Choroid plexus epithelial cell (primary cell): ENCODE data around the gene KCTD16.
A peak's percentile ranks its signal among the peaks of the same experiment; 100 is the strongest.

ENCODE experiments used
- DNase-seq: peaks from one replicate; pipeline ENCODE4 v3.0.0-alpha.2; 2010; ENCODE audit warnings: low read depth
- H3K4me3 ChIP-seq: 2 replicates; pipeline ENCODE4 v1.5.1; 2011; ENCODE audit warnings: low read depth, mild to moderate bottlenecking, control low read depth, low read length, moderate library complexity
- CTCF ChIP-seq: conservative IDR thresholded peaks from 2 replicates; pipeline ENCODE4 v1.5.1; 2011; ENCODE audit warnings: low read depth, mild to moderate bottlenecking, control low read depth, inconsistent platforms, low read length, moderate library complexity

The KCTD16 gene

DNA sequence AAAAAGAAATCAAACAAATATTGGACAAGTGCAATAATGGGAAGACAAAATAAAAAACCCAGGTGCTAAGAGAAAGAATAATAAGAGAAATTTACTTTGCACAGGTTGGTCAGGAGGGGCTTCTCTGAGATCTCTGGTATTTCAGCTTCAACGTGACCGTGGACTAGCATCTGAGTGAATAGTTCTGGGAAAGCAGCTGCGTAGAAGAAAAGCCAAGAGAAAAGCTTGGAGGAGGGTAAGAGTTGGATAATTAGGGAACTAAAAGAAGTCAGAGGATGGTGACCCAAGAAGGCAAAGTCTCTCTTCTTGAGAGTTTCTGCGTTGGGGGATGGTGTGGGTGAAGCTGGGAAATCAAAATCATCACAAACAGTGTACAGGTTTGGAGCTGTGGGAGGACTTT is 41.8 kb upstream of the KCTD16 start:
- no peak for DNase-seq
- TF ChIP-seq CTCF, result no peak

GRCh38 chr5:144130306-144130705 is 40.4 kb upstream of the KCTD16 start:
- TF ChIP-seq CTCF, result no peak
- no peak overlapping the region for H3K4me3 ChIP-seq
- no peak for DNase-seq

More for the DNA sequence above, 41.8 kb upstream of the KCTD16 start:
- H3K4me3 ChIP-seq, result no peak overlapping the region

GRCh38 chr5:144131261-144131660 is 39.4 kb upstream of the KCTD16 start:
- TF ChIP-seq CTCF, result no peak
- no peak overlapping the region for H3K4me3 ChIP-seq
- DNase-seq, result no peak

DNA sequence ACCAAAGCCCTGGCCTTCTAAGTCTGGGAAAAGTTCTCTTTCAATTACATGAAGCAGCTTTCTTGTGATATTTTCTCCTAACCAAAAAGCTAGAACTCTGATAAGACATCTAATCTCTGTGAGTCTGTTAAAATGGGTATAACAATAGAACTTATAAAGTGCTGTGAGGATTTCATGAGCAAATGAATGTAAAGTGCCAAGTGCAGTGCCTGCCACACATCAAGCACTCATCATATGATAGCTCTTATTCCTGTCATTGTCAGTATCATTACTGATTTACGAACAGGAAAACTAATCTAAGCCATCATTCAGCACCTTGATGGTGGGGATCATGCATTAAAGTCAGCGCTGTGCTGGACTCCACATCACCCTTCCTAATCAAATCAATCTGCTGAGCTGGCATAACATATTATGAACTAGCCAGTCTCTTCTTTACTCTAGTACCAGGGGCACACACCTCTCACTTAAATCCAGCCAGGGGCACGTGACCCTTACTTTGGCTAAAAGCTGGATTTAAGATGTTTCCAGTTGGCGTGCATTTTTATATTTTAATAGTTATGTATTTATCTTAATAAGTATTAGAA is 37.5 kb upstream of the KCTD16 start:
- TF ChIP-seq CTCF, result no peak
- H3K4me3 ChIP-seq, result no peak overlapping the region
- DNase-seq, result no peak

DNA sequence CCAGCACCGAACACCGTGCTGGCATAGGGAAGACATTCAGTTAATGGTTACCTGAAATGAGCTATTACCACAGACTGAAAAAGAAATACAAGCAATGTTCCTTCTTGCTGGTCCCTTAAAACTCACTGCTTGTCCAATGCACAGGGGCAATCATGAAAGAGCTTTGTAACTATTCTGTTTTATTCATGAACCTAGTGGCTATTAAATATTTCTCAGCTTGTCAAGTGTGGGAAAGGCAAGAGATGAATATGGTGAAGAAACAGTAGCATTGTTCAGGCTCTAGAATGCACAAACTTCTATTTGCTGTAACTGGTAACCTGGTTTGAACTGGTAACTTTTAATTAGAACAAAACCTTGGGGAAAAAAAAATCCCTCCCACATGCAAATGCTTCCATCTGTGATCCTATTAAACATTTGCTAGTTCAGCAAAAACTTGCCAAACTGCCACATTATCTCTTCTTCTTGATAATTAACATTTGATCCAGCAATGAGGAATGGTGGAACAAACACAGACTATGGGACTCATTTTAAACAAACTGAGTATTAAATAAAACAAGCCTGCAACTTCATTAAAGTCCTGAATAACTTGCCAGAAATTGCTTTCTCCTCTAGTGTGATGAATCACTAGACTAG is 36.4 kb upstream of the KCTD16 start:
- TF ChIP-seq CTCF, result no peak
- DNase-seq, result no peak
- no peak overlapping the region for H3K4me3 ChIP-seq

GRCh38 chr5:144135113-144135762 is 35.4 kb upstream of the KCTD16 start:
- TF ChIP-seq CTCF, result no peak
- DNase-seq, result peak; percentile 17
- H3K4me3 ChIP-seq, result no peak overlapping the region
